GM10266 (cell line): Measurements from ENCODE around the gene WDR48.

Source experiments
- DNase-seq: peaks from one replicate; pipeline ENCODE4 v3.0.0; 2012; ENCODE audit errors: extremely low spot score
- TF ChIP-seq, protein P1 (sequence below): IDR thresholded peaks from 2 replicates; pipeline ENCODE4 v1.5.1; 2012; ENCODE audit warnings: mild to moderate bottlenecking, low read depth; ENCODE audit not compliant: control insufficient read depth, insufficient read depth; ENCODE audit errors: missing control alignments

The WDR48 gene

GRCh38 chr3:39110041-39110639 lies 58.3 kb downstream of the WDR48 start:
- TF ChIP-seq, protein P1, sequence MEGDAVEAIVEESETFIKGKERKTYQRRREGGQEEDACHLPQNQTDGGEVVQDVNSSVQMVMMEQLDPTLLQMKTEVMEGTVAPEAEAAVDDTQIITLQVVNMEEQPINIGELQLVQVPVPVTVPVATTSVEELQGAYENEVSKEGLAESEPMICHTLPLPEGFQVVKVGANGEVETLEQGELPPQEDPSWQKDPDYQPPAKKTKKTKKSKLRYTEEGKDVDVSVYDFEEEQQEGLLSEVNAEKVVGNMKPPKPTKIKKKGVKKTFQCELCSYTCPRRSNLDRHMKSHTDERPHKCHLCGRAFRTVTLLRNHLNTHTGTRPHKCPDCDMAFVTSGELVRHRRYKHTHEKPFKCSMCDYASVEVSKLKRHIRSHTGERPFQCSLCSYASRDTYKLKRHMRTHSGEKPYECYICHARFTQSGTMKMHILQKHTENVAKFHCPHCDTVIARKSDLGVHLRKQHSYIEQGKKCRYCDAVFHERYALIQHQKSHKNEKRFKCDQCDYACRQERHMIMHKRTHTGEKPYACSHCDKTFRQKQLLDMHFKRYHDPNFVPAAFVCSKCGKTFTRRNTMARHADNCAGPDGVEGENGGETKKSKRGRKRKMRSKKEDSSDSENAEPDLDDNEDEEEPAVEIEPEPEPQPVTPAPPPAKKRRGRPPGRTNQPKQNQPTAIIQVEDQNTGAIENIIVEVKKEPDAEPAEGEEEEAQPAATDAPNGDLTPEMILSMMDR: no peak
- no peak for DNase-seq

GRCh38 chr3:39112113-39112512 lies 60.3 kb downstream of the WDR48 start:
- no peak for DNase-seq

DNA sequence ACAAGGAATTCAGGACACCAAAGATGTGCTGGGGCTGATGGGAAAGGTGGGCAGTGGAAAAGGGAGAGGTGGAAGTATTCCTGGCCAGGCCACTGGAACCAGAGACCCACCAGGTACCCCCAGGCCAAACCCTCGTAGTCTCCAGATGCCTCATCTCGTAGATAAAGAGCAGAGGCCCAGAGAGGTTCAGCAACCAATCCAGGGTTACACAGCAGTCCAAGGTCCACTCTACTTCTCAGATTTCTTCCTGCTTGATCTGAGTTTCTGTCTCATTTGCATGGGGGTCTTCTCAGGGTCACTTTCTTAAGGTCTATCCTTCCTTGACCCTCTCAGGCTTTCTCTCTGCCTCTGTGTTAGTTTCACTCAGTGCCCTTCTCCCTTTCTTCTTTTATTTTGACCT lies 60.7 kb downstream of the WDR48 start:
- DNase-seq: no peak
- TF ChIP-seq, protein P1: no peak

More at GRCh38 chr3:39112113-39112512, 60.3 kb downstream of the WDR48 start:
- TF ChIP-seq, protein P1: no peak

- TF ChIP-seq, protein P1: no peak
- no peak for DNase-seq
Observed at GRCh38 chr3:39113291-39113690, 61.5 kb downstream of the WDR48 start.

DNA sequence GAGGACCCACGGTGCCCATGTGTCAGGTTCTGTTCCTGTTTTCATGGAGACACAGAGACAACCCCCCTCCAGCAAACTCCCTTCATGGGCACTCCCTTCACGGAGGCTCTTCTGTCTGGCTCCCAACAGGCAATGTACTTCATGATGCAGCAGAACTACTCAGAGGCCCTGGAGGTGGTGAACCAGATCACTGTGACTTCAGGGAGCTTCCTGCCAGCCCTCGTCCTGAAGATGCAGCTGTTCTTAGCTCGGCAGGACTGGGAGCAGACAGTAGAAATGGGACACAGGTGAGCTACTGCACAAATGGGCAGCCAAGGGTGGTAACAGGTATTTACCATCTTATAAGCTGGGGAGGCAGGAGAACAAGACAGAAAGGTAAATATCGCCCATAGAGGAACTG lies 62.6 kb downstream of the WDR48 start:
- no peak for DNase-seq
- TF ChIP-seq, protein P1: no peak

DNA sequence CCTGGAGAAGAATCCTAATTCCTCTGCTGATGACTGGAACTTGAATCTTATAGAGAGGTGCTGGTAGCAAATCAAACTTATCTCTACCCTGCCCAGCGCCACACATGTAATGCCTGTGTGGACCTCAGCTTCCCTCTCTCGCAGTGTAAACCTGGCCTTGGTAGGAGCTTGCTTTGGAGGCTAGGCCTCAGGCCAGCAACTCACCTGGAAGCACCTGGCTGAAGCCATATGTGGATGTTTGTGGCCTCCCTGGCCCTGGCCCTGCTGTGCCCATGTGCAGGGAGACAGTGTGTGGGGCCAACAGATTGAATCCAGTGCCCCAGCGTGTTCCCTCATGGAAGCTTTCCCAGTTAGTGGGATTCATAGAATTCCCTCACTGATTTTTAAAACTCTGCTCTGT lies 64.1 kb downstream of the WDR48 start:
- DNase-seq: no peak
- TF ChIP-seq, protein P1: no peak

DNA sequence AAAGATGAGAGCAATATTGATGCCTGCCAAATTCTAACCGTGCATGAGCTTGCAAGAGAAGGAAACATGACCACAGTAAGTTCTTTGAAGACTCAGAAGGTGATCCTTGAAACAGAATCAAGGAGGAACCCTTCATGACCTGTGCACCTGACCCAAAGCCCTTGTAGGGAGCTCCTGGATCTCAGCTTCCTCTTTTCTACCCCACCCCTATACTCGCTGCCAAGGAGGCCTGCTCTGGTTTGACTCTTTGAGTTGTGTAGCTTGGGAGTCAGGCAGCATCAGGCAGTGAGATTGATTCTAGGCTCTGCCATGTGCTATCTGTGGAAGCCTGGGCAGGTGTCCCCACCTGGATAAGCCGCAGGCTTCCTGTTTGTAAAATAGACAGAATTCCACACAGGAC lies 66.3 kb downstream of the WDR48 start:
- no peak for DNase-seq
- TF ChIP-seq, protein P1: no peak
